GM18909 (cell line): ENCODE results near the gene GNRH2.
"Not testable (repeated sequence)": the region's sequence is repeated elsewhere in the genome, so short reads cannot be mapped to it uniquely, and the experiment has no call there.

ENCODE experiments used
- ATAC-seq: cut with Tn5 transposase; IDR thresholded peaks from one replicate; pipeline ENCODE4 v1.9.1; 2021; ENCODE audit warnings: mild to moderate bottlenecking; ENCODE audit not compliant: unreplicated experiment, poor library complexity

The GNRH2 gene

DNA sequence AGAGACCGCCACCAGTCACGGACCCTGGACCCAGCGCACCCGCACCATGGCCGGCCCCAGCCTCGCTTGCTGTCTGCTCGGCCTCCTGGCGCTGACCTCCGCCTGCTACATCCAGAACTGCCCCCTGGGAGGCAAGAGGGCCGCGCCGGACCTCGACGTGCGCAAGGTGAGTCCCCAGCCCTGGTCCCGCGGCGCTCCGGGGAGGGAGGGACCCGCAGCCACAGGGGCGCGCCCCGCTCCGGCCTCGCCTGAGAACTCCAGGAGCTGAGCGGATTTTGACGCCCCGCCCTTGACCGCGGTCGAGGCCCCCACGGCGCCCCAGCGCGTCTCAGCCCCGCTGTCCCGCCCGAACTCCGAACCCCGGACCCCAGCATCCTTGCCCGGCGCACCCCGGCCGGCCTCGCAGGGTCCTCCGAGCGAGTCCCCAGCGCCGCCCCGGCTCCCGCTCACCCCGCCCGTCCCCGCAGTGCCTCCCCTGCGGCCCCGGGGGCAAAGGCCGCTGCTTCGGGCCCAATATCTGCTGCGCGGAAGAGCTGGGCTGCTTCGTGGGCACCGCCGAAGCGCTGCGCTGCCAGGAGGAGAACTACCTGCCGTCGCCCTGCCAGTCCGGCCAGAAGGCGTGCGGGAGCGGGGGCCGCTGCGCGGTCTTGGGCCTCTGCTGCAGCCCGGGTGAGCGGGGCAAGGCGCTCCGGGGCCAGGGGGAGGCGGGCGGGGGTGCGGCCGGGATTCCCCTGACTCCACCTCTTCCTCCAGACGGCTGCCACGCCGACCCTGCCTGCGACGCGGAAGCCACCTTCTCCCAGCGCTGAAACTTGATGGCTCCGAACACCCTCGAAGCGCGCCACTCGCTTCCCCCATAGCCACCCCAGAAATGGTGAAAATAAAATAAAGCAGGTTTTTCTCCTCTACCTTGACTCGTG lies 28.4 kb downstream of the GNRH2 start, which contains the start of gene OXT:
OXT (plus strand) TSS at position 11 of the 920 bp plus-strand sequence; CDS start at position 47, 36 bp downstream.
- no peak for ATAC-seq

GRCh38 chr20:3072530-3073250 lies 29.3 kb downstream of the GNRH2 start:
- no peak for ATAC-seq

DNA sequence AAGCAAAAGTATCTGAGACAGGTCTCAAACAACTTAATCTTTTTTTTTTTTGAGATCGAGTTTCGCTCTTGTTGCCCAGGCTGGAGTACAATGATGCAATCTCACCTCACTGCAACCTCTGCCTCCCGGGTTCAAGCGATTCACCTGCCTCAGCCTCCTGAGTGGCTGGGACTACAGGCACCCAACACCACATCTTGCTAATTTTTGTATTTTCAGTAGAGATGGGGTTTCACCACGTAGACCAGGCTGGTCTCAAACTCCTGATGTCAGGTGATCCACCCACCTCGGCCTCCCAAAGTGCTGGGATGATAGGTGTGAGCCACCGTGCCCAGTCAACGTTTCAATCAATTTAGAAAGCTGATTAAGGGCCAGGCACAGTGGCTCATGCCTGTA lies 29.8 kb downstream of the GNRH2 start:
- ATAC-seq: not testable (repeated sequence)

- no peak for ATAC-seq
Measured at GRCh38 chr20:3074812-3075211, 31.4 kb downstream of the GNRH2 start.

GRCh38 chr20:3075315-3075714 lies 31.9 kb downstream of the GNRH2 start:
- not testable (repeated sequence) for ATAC-seq

- ATAC-seq: no peak
Measured at GRCh38 chr20:3077618-3078134, 34.3 kb downstream of the GNRH2 start.

- ATAC-seq: no peak
Measured at GRCh38 chr20:3080939-3081388, 37.5 kb downstream of the GNRH2 start.

DNA sequence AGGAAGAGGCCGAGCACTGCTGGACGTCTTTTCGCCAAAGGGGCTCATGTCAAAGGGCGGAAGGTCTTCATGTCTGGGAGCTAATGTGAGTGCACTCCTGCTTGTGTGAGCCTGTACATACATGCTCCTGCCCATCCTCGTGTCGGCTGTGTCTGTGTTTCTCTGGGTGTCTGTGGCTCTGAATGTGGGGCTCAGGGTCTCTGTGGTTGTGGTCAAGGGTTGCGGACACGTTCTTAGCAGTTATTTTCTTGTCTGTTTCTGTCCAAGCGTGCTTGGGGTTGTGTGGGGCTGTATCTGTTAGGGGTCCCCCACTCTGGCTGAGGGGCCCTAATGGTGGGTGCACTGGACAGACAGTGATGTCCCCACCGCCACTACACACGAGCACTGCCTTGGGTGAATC lies 38.2 kb downstream of the GNRH2 start:
- no peak for ATAC-seq

DNA sequence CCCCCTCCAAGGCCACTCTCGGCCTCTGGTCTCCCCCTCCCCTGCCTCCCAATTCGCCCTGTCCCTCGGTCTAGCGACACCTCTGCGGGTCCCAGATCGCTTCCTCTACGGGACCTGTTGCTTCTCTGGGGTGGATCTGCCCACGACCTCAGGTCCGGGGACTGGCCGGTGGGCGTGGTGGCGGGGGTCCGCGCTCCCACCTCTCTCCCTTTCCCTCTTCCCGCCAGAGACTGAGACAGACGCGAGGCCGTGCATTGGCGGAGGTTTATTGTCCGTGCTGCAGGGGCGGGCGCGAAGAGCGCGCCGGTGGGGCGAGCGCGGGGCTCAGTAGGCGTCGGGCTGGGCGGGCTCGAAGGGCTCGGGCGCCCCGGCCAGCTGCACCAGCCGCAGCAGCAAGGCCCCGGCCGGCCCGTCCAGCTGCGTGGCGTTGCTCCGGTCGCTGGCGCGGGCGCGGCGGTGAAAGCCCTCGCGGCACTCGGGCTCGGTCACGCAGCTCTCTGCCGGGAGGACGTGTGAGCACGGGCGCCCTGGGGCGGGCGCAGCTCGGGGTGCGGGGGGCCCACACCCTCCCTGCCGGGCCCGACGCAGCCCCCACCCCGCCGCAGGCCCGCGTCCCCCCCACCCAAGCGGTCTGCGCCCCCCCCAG lies 39.0 kb downstream of the GNRH2 start:
- ATAC-seq: no peak

GRCh38 chr20:3082955-3083952 lies 39.8 kb downstream of the GNRH2 start:
- no peak for ATAC-seq

DNA sequence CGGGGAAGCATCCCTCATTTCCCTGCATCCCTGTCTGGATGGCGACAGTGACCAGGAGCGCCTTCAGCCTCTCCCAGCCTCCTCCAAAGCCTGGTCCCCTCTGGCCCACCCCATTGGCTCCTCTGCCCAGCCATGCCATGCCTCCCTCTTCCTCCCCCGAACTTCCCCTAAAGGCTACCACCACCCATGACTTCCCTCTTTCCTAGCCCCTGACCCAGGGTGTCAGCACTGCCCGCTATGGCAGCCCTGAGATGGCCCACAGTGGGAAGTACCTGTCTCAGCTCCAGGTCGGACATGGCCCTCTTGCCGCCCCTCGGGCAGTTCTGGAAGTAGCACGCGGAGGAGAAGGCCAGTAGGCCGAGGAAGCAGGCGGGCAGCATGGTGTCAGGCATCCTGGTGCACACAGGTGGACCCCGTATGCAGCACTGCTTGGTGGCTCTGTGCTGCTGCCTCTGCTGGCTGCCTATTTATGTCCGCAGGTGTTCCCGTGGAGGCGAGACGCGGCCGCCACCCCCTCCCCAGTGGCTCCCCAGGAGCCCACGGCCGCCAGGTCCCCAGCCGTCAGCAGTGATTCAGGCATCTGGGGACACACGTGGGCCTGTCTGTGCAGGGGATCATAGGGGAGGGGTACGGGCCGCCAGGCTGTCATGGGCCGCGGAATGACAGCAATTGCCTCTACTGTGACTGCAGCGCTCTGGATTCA lies 41.0 kb downstream of the GNRH2 start, which contains the start of gene AVP:
AVP (minus strand) TSS at position 442 of the 703 bp plus-strand sequence; CDS start at position 392, 50 bp downstream.
- ATAC-seq: no peak

GRCh38 chr20:3084986-3085360 lies 41.6 kb downstream of the GNRH2 start:
- ATAC-seq: no peak

DNA sequence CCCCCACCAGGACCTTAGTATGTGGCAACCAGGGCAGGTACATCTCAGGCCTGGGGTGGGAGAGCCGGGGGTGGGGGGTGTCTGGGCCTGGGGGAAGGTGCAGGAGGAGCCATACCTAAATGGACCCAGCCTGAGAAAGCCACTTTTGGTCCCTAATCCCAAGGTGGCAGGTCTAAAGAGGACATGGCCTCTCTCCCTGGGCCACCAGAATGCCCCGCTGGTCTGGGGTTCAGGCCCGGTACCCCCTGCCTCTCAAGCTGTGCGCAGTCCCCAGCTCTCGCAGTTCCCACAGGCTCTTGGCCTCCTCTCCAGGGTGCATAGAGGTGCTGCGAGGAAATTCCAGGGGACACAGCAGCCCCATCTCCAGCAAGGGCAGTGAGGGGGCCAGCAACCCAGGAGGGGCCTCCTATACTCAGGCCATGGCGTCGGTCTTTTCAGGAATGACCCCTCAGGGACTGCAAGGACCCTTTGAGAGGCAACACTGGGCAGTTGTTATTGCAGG lies 42.2 kb downstream of the GNRH2 start:
- ATAC-seq: no peak

GRCh38 chr20:3088031-3088430 lies 44.6 kb downstream of the GNRH2 start:
- no peak for ATAC-seq

GRCh38 chr20:3090565-3090964 lies 47.1 kb downstream of the GNRH2 start:
- ATAC-seq: no peak

GRCh38 chr20:3092611-3093379 lies 49.4 kb downstream of the GNRH2 start:
- ATAC-seq: no peak

GRCh38 chr20:3093861-3094361 lies 50.5 kb downstream of the GNRH2 start:
- ATAC-seq: no peak
